ENCODE measurements around the gene PALM. TPM values are rescaled to one million over a fixed set of nuclear protein-coding genes. Genes with fewer than 3 reads are reported as not detected.

PALM gene
- total RNA-seq, 3 donors from 2014 or later = 8.1 to 58.4 (median 13.0) TPM

DNA sequence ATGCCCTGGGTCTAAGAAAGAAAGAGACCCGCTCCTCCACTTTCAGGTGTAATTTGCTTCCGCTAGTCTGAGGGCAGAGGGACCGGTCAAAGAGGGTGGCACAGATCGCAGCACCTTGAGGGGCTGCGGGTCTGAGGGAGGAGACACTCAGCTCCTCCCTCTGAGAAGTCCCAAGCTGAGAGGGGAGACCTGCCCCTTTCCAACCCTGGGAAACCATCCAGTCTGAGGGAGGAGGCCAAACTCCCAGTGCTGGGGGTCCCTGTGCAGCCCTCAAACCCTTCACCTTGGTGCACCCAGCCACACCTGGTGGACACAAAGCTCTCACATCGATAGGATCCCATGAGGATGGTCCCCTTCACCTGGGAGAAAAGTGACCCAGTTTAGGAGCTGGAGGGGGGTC is 55.1 kb downstream of the PALM start:
- Histone ChIP-seq H3K9me3 (no peaks in the 10 kb centered on the region), H3K36me3 (ENCODE audit: low read depth) (no peaks in the 10 kb centered on the region), H3K4me3 (no peak overlapping the region), H3K4me1 (ENCODE audit: low read depth) (no peaks in the 10 kb centered on the region)
- intact Hi-C loops (cut with DNase I, micrococcal nuclease) = no loop called here
- DNase-seq (no peak), ATAC-seq (no peak)
- TF ChIP-seq, protein P1, sequence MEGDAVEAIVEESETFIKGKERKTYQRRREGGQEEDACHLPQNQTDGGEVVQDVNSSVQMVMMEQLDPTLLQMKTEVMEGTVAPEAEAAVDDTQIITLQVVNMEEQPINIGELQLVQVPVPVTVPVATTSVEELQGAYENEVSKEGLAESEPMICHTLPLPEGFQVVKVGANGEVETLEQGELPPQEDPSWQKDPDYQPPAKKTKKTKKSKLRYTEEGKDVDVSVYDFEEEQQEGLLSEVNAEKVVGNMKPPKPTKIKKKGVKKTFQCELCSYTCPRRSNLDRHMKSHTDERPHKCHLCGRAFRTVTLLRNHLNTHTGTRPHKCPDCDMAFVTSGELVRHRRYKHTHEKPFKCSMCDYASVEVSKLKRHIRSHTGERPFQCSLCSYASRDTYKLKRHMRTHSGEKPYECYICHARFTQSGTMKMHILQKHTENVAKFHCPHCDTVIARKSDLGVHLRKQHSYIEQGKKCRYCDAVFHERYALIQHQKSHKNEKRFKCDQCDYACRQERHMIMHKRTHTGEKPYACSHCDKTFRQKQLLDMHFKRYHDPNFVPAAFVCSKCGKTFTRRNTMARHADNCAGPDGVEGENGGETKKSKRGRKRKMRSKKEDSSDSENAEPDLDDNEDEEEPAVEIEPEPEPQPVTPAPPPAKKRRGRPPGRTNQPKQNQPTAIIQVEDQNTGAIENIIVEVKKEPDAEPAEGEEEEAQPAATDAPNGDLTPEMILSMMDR (IDR thresholded peaks at IDR 0.05) = no peak

DNA sequence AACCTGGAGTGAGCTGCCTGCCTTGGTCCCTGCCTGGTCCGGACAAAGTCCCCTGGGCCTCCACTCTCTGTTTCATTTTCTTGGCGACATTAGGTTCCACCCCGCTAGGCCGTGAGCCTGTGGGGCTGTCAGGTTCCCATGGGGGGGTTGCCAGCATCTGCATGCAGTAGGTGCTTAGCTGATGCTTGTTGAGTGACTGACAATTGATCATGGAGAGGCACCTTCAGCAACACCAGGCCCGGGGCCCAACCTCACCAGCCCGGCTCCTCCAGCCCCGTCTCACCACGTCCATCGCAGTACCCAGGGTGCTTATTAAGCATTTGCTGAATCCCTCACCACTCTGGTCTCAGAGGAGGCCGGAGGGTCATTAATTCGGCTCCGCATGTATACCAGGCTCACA is 55.6 kb downstream of the PALM start:
- ATAC-seq = peak; percentile 4
- TF ChIP-seq, protein P1 (IDR thresholded peaks at IDR 0.05) = no peak
- no peaks in the 10 kb centered on the region for H3K36me3 ChIP-seq (ENCODE audit: low read depth)

DNA sequence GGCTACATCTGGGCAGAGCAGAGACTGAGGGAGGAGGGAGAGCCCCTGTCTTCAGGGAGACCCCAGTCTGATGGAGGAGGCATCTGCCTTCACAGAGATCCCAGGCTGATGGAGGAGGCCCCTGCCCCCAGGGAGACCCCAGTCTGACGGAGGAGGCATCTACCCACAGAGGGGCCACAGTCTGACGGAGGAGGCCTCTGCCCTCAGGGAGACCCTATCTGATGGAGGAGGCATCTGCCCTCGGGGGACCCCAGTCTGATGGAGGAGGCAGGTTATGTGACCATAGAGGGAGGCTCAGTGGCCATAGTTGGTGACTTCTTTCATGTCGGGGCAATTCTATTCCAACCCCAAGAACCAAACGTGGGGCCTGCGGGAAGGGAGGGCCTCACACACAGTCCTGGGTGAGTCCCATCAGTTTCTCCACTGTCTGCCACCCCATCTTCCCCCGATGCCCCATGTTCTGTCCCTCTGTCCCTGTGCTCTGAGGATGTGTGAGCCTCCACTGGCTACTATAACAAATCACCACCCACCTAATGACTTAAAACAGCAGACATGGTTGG is 56.5 kb downstream of the PALM start:
- DNase-seq = no peak
- no peaks in the 10 kb centered on the region for H3K36me3 ChIP-seq (ENCODE audit: low read depth)
- TF ChIP-seq, protein P1 (IDR thresholded peaks at IDR 0.05) = no peak
- H3K4me1 ChIP-seq (ENCODE audit: low read depth) = no peaks in the 10 kb centered on the region
- intact Hi-C loops (cut with DNase I, micrococcal nuclease) = no loop called here
- no peak overlapping the region for H3K4me3 ChIP-seq
- peak; percentile 44 for ATAC-seq
- no peaks in the 10 kb centered on the region for H3K9me3 ChIP-seq

More for the DNA sequence above, 55.6 kb downstream of the PALM start:
- intact Hi-C loops (cut with DNase I, micrococcal nuclease) = no loop called here
- no peaks in the 10 kb centered on the region for H3K9me3 ChIP-seq
- H3K4me1 ChIP-seq (ENCODE audit: low read depth) = no peaks in the 10 kb centered on the region
- no peak for DNase-seq
- H3K4me3 ChIP-seq = no peak overlapping the region

DNA sequence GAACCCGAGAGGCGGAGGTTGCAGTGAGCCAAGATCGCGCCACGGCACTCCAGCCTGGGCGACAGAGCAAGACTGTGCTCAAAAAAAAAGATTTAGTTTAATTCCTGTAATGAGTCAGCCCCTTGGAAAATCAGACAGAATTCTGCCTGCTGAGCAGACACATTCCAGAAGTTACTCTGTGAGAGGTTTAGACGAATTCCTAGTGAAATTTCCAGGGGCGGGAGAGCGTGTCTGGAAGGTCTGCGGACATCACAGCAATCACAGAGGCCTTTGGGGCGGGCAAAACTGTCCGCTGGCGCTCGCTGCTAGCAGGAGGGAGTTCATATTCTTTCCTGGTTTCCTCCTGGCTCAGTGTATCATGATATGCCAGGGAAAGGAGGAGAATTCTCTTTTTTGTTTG is 59.7 kb downstream of the PALM start:
- ATAC-seq = no peak

DNA sequence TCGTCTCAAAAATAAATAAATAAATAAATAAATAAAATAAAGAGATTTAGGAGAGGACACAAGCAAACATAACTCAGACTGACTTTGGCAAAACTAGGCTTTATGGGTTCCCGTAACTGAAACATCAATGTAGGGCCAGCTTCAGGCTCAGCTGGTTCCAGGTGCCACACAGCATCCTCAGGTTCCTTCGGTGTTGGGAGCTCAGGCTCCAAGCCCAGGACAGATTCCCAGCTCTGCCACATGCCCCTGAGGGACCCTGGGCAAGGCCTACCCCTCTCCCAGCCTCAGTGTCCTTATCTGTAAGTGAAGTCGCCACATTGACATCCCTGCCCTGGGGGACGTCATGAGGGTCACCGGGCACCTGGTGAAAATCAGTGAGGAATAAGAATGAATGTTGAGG is 60.9 kb downstream of the PALM start:
- intact Hi-C loops (cut with DNase I, micrococcal nuclease) = loop anchor here in 1 of 2 donors (5.0 kb wide), 1 partner anchor 148 kb away; the partner anchor contains the start of gene KISS1R

More for the DNA sequence above, 59.7 kb downstream of the PALM start:
- intact Hi-C loops (cut with DNase I, micrococcal nuclease) = no loop called here
- Histone ChIP-seq H3K4me1 (ENCODE audit: low read depth) (no peaks in the 10 kb centered on the region), H3K9me3 (no peaks in the 10 kb centered on the region), H3K36me3 (ENCODE audit: low read depth) (no peaks in the 10 kb centered on the region), H3K4me3 (no peak overlapping the region)
- no peak for DNase-seq
- TF ChIP-seq, protein P1 (IDR thresholded peaks at IDR 0.05) = no peak

More for the DNA sequence above, 60.9 kb downstream of the PALM start:
- no peak for ATAC-seq
- no peaks in the 10 kb centered on the region for H3K9me3 ChIP-seq
- no peaks in the 10 kb centered on the region for H3K4me1 ChIP-seq (ENCODE audit: low read depth)
- no peaks in the 10 kb centered on the region for H3K36me3 ChIP-seq (ENCODE audit: low read depth)
- no peak overlapping the region for H3K4me3 ChIP-seq
- TF ChIP-seq, protein P1 (IDR thresholded peaks at IDR 0.05) = no peak
- DNase-seq = no peak
